Upper lobe of right lung (tissue), 1 donor: ENCODE measurements around the gene TANGO2. TPM values are rescaled to one million over a fixed set of nuclear protein-coding genes. Genes with fewer than 3 reads are reported as not detected.
A peak's percentile ranks its signal among the peaks of the same experiment; 100 is the strongest.

Experiments used
- ATAC-seq: fragments of 200-7000 bp; cut with Tn5 transposase; one replicate; pipeline ENCODE4 v1.9.1; 2020; ENCODE audit warnings: mild to moderate bottlenecking, moderate library complexity
- DNase-seq: peaks from one replicate; pipeline ENCODE4 v3.0.0-alpha.2; 2020
- H3K27ac ChIP-seq: fragments of 200-600 bp; one replicate; pipeline ENCODE4 v1.8.0; 2022
- H3K27me3 ChIP-seq: fragments of 200-600 bp; one replicate; pipeline ENCODE4 v1.8.0; 2022; ENCODE audit warnings: mild to moderate bottlenecking
- H3K36me3 ChIP-seq: fragments of 200-600 bp; one replicate; pipeline ENCODE4 v1.8.0; 2022
- H3K4me1 ChIP-seq: fragments of 200-600 bp; one replicate; pipeline ENCODE4 v1.8.0; 2022
- H3K4me3 ChIP-seq: fragments of 200-600 bp; one replicate; pipeline ENCODE4 v1.8.0; 2022; ENCODE audit warnings: mild to moderate bottlenecking
- H3K9me3 ChIP-seq: fragments of 200-600 bp; one replicate; pipeline ENCODE4 v1.8.0; 2022
- CTCF ChIP-seq: fragments of 200-600 bp; IDR thresholded peaks from one replicate; pipeline ENCODE4 v1.8.0; 2022; ENCODE audit warnings: antibody characterized with exemption
- intact Hi-C: fragments of 100-400 bp; cut with DNase I; formaldehyde crosslinking; loops from one replicate; pipeline ENCODE4 v1.11.0; 2022
- microRNA-seq: library from miRNA; unstranded; fragments of <30 nt; microRNA quantifications from one replicate; pipeline ENCODE4 v1.2.0, GENCODE V29; 2020; ENCODE audit warnings: borderline microRNAs expressed
- total RNA-seq: library from RNA; stranded (reverse); fragmentation: NEBNext Ultra II Directional; extraction: Animal tissue kit (Norgen Biotek cat#: 25700); gene quantifications from one replicate; pipeline ENCODE4 v1.2.1, GENCODE V29; 2021
- donor health status: DM: no; HTN: yes; CAD: no; lungs with severe emphysema.

Gene TANGO2
- total RNA-seq, 1 donor from 2014 or later: 37.8 TPM

DNA sequence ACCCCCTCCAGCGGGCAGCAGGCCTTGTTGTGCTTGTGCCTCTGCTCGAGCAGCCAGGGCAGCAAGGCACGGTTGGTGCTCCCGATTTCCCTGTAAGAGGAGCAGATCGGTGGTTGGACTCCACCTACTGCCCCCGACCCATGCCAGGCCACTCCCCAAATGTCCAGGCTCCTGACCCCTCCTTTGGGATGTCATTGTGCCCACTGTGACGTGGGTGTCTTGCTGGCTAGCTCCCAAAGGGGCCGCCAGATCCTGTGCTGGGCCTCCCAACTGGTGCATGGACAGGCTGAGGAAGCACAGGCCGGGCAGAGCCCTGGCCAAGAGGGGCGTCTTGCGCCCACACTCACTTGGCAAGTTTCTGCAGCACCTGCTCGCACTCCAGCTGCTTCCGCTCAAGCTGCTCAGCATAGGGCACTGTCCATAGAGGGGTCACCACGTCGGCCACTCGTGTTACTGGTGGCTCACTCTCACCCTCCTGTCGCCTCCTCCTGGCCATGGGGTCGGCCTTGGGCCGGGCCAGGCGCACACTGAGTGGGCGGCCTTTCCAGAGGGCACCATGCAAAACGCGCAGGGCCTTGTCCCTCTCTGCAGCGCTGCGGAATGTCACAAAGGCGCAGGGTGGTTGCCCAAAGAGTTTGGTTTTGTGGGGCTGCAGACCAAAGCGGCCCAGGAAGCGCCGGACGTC lies 94.9 kb downstream of the TANGO2 start, which contains the start of gene RANBP1:
RANBP1 (plus strand) TSS at position 414 of the 685 bp plus-strand sequence; CDS start at position 495, 81 bp downstream.
- Histone ChIP-seq H3K27ac (peak within 1 kb of the TSS; percentile 91), H3K9me3 (no peaks in the 10 kb centered on the region), H3K4me1 (peaks cover 25% of the 10 kb centered on the region), H3K4me3 (peak within 1 kb of the TSS; percentile 91), H3K36me3 (peaks cover 60% of the 10 kb centered on the region), H3K27me3 (no peaks in the 10 kb centered on the region)
- intact Hi-C loops: no loop called here
- TF ChIP-seq CTCF: no peak
- DNase-seq (peak; percentile 64), ATAC-seq (no peak)

- H3K9me3 ChIP-seq: no peaks in the 10 kb centered on the region
- H3K4me3 ChIP-seq: peak overlapping the region; percentile 91
- H3K36me3 ChIP-seq: peaks cover 62% of the 10 kb centered on the region
- TF ChIP-seq CTCF: no peak
- peak overlapping the region; percentile 91 for H3K27ac ChIP-seq
- ATAC-seq: peak; percentile 0
- intact Hi-C loops: no loop called here
- H3K4me1 ChIP-seq: peaks cover 25% of the 10 kb centered on the region
- no peak for DNase-seq
- no peaks in the 10 kb centered on the region for H3K27me3 ChIP-seq
These were observed 95.6 kb downstream of the TANGO2 start for GRCh38 chr22:20116376-20116950.

Small RNA genes within 50 kb of the gene (microRNA-seq; reads per million reads assigned to microRNA genes)
- gene MIR185 (703 reads per million, percentile 84 among the genes with 10 or more reads in this experiment), gene MIR6816 (not detected)

Other genes with a start within 250 kb of the TANGO2 start
- 7.8 TPM for gene GNB1L, start 166.2 kb upstream of the TANGO2 start, total RNA-seq
- 20.5 TPM for gene RTL10, start 166.2 kb upstream of the TANGO2 start, total RNA-seq
- 175 TPM for gene COMT, start 79.3 kb upstream of the TANGO2 start, total RNA-seq
- gene TXNRD2, start 79.3 kb upstream of the TANGO2 start, total RNA-seq: 40.7 TPM
- 25.4 TPM for gene ARVCF, start 4.3 kb upstream of the TANGO2 start, total RNA-seq
- 35.5 TPM for gene DGCR8, start 59.1 kb downstream of the TANGO2 start, total RNA-seq
- 53.0 TPM for gene RANBP1, start 95.0 kb downstream of the TANGO2 start, total RNA-seq
- gene TRMT2A, start 96.1 kb downstream of the TANGO2 start, total RNA-seq: 53.8 TPM
- gene ZDHHC8, start 110.7 kb downstream of the TANGO2 start, total RNA-seq: 88.0 TPM
- gene CCDC188, start 129.9 kb downstream of the TANGO2 start, total RNA-seq: 1.6 TPM
- 9.8 TPM for gene RTN4R, start 247.2 kb downstream of the TANGO2 start, total RNA-seq